Lower lobe of right lung (tissue), 2 donors: Measurements from ENCODE around the gene PLIN5. TPM values are rescaled to one million over a fixed set of nuclear protein-coding genes. Genes with fewer than 3 reads are reported as not detected.

ENCODE experiments used
- ATAC-seq, 2 donors: fragments of 200-7000 bp; cut with Tn5 transposase; one replicate each; pipeline ENCODE4 v1.9.1; 2020 to 2022; ENCODE audit warnings: mild to moderate bottlenecking in 2 of 2, moderate library complexity in 2 of 2
- DNase-seq: peaks from one replicate; pipeline ENCODE4 v3.0.0-alpha.2; 2020
- H3K27ac ChIP-seq: fragments of 200-600 bp; one replicate; pipeline ENCODE4 v1.8.0; 2022
- H3K27me3 ChIP-seq: fragments of 200-600 bp; one replicate; pipeline ENCODE4 v1.8.0; 2022; ENCODE audit warnings: low read depth
- H3K36me3 ChIP-seq: fragments of 200-600 bp; one replicate; pipeline ENCODE4 v1.8.0; 2022; ENCODE audit warnings: mild to moderate bottlenecking
- H3K4me1 ChIP-seq: fragments of 200-600 bp; one replicate; pipeline ENCODE4 v1.8.0; 2022
- H3K4me3 ChIP-seq: fragments of 200-600 bp; one replicate; pipeline ENCODE4 v1.8.0; 2022; ENCODE audit warnings: mild to moderate bottlenecking
- H3K9me3 ChIP-seq: fragments of 200-600 bp; one replicate; pipeline ENCODE4 v1.8.0; 2022
- CTCF ChIP-seq: fragments of 200-600 bp; IDR thresholded peaks from one replicate; pipeline ENCODE4 v1.8.0; 2022; ENCODE audit warnings: antibody characterized with exemption, mild to moderate bottlenecking
- intact Hi-C: fragments of 100-400 bp; cut with DNase I; formaldehyde crosslinking; loops from one replicate; pipeline ENCODE4 v1.11.0; 2022
- total RNA-seq: library from RNA; stranded (reverse); fragmentation: NEBNext Ultra II Directional; extraction: Animal tissue kit (Norgen Biotek cat#: 25700); gene quantifications from one replicate; pipeline ENCODE4 v1.2.1, GENCODE V29; 2021
- donor health status: DM: no; HTN: yes; CAD: no; lungs with severe emphysema.

PLIN5 gene
- total RNA-seq, 1 donor from 2014 or later = 19.9 TPM

GRCh38 chr19:4559569-4559968, 24.5 kb upstream of the PLIN5 start, which contains the start of gene SEMA6B:
SEMA6B (minus strand) TSS chr19:4559684; CDS start chr19:4558457, 1,227 bp downstream.
- peak within 1 kb of the TSS; percentile 73 for H3K27ac ChIP-seq
- peak within 1 kb of the TSS; percentile 57 for H3K4me3 ChIP-seq
- intact Hi-C loops = no loop called here
- H3K36me3 ChIP-seq = peaks cover 13% of the 10 kb centered on the region
- H3K27me3 ChIP-seq = no peaks in the 10 kb centered on the region
- TF ChIP-seq CTCF = no peak
- H3K9me3 ChIP-seq = no peaks in the 10 kb centered on the region
- ATAC-seq (peak in 1 of 2 donors; percentile 50), DNase-seq (peak; percentile 75)
- H3K4me1 ChIP-seq = peaks cover 18% of the 10 kb centered on the region

DNA sequence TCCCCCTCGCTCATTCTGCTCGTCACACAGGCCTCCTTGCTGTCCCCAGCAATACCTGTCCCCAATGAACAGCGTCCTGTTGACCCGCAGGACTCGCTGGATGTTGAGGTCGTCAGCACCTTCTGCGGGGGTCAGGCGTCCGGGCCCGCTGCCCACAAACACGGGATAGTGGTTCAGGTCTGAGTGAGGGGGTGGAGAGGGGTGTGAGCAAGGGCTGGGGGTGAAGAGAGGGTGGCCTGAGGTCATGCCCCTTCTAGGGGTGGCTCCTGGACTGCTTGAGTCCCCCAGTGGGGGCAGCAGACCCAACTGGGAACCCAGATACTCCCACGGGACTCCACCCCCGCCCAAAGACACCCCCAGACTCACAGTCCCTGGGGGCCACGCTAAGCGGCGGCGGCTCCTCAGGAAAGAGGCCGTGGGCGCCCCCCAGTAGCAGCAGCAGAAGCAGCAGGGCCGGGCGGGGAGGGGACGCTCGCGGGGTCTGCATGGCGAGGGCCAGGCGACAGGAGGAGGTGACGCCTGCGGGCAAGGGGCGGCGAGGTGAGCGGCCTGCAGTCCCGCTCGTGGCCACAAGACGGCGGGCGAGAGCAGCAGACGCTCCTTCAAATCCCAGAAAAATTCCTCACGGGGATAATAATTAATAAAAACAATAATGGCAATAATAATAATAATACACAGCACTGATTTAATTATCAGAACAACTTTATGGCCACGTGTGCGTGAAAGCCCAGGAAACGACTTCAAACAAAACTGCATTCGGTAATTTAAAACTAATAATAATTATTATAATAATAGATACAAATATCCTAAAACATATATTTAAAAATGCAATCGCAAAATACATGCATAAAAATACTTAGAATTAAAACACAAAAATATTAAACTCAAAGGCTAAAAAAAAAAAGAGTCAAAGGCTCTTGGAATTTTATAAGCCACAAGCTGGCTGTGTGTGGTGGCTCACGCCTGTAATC, 23.2 kb upstream of the PLIN5 start:
- Histone ChIP-seq H3K9me3 (no peaks in the 10 kb centered on the region), H3K4me1 (peaks cover 18% of the 10 kb centered on the region), H3K27me3 (no peaks in the 10 kb centered on the region), H3K4me3 (peak overlapping the region; percentile 57), H3K36me3 (peaks cover 17% of the 10 kb centered on the region), H3K27ac (no peak overlapping the region)
- ATAC-seq (no peak), DNase-seq (no peak)
- TF ChIP-seq CTCF = peak; percentile 100
- intact Hi-C loops = no loop called here

GRCh38 chr19:4557144-4557970, 22.3 kb upstream of the PLIN5 start:
- Histone ChIP-seq H3K36me3 (peaks cover 24% of the 10 kb centered on the region), H3K27ac (no peak overlapping the region), H3K4me1 (peaks cover 18% of the 10 kb centered on the region), H3K4me3 (peak overlapping the region; percentile 57), H3K27me3 (peaks cover 1% of the 10 kb centered on the region), H3K9me3 (no peaks in the 10 kb centered on the region)
- peak in 1 of 2 donors; percentile 5 for ATAC-seq
- DNase-seq = no peak
- TF ChIP-seq CTCF = no peak
- intact Hi-C loops = no loop called here

DNA sequence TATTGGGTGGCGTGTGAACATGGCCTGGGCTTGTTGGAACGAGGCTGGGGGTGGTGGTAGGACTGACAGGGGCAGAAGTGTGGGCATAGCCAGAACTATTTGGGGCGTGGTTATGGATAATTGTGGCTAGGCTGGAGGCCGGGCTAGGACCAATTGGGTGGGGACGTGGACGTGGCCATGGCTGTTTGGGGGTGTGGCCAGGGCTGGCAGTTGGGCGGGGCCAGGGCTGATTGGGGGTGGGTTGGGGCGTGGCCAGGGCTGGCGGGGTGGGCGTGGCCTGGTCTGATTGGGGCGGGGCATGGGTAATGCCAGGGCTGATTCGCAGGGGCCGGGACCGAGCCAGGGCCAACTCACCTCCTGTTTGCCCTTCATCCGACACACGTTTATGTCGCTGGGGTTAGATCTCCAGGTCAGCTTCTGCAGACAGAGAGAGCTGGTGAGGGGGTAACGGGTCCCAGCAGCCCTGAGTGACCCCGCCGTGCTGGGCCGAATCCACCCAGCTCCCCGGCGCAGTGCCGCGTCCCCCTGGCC, 21.6 kb upstream of the PLIN5 start:
- DNase-seq (no peak), ATAC-seq (peak; percentile 24 to 50)
- Histone ChIP-seq H3K4me3 (no peak overlapping the region), H3K36me3 (peaks cover 26% of the 10 kb centered on the region), H3K27ac (no peak overlapping the region), H3K9me3 (no peaks in the 10 kb centered on the region), H3K4me1 (peaks cover 18% of the 10 kb centered on the region), H3K27me3 (peaks cover 6% of the 10 kb centered on the region)
- intact Hi-C loops = no loop called here
- TF ChIP-seq CTCF = no peak
